Esophagus (tissue), 2 donors: ENCODE measurements around the gene BRME1. TPM values are rescaled to one million over a fixed set of nuclear protein-coding genes. Genes with fewer than 3 reads are reported as not detected.

Experiments used
- H3K27ac ChIP-seq, 2 donors: one replicate each; pipeline ENCODE4 v1.5.1; 2013; ENCODE audit warnings: low read depth in 2 of 2, mild to moderate bottlenecking in 2 of 2, inconsistent platforms in 1 of 2, low read length in 1 of 2, moderate library complexity in 1 of 2
- H3K27me3 ChIP-seq, 2 donors: one replicate each; pipeline ENCODE4 v1.6.1; 2013; ENCODE audit warnings: low read length in 2 of 2, control low read depth in 1 of 2, mild to moderate bottlenecking in 1 of 2; ENCODE audit not compliant: insufficient read depth in 2 of 2, control insufficient read depth in 1 of 2
- H3K36me3 ChIP-seq, 2 donors: one replicate each; pipeline ENCODE4 v1.6.1; 2013; ENCODE audit warnings: low read length in 1 of 2; ENCODE audit not compliant: control insufficient read depth in 2 of 2, insufficient read depth in 2 of 2
- H3K4me1 ChIP-seq, 2 donors: one replicate each; pipeline ENCODE4 v1.6.1; 2013; ENCODE audit warnings: low read length in 1 of 2; ENCODE audit not compliant: control insufficient read depth in 2 of 2, insufficient read depth in 2 of 2
- H3K4me3 ChIP-seq, 2 donors: one replicate each; pipeline ENCODE4 v1.5.1; 2013; ENCODE audit warnings: low read length in 2 of 2, mild to moderate bottlenecking in 2 of 2, low read depth in 1 of 2, moderate library complexity in 1 of 2
- H3K9me3 ChIP-seq, 2 donors: one replicate each; pipeline ENCODE4 v1.6.1; 2013; ENCODE audit warnings: mild to moderate bottlenecking in 2 of 2, low read depth in 1 of 2, low read length in 1 of 2, moderate library complexity in 1 of 2; ENCODE audit not compliant: control insufficient read depth in 2 of 2, insufficient read depth in 1 of 2
- WGBS, 2 donors: extraction: QIAGEN DNeasy Blood & Tissue Kit; methylation state at CpG; one replicate each; pipeline ENCODE4 v1.1.7; 2013; 5-methylcytosine and 5-hydroxymethylcytosine counted together
- polyA plus RNA-seq, 2 donors: library from polyadenylated mRNA; stranded (reverse); fragments of 200-250 nt; gene quantifications; one replicate each; pipeline ENCODE4 v1.2.3, GENCODE V29; 2013
- donor health status: healthy with polysubstance abuse.
- donor health status: Bipolar disorder and iron deficiency.

The BRME1 gene
- polyA plus RNA-seq, 2 donors, result 7.5 to 13.0 TPM

DNA sequence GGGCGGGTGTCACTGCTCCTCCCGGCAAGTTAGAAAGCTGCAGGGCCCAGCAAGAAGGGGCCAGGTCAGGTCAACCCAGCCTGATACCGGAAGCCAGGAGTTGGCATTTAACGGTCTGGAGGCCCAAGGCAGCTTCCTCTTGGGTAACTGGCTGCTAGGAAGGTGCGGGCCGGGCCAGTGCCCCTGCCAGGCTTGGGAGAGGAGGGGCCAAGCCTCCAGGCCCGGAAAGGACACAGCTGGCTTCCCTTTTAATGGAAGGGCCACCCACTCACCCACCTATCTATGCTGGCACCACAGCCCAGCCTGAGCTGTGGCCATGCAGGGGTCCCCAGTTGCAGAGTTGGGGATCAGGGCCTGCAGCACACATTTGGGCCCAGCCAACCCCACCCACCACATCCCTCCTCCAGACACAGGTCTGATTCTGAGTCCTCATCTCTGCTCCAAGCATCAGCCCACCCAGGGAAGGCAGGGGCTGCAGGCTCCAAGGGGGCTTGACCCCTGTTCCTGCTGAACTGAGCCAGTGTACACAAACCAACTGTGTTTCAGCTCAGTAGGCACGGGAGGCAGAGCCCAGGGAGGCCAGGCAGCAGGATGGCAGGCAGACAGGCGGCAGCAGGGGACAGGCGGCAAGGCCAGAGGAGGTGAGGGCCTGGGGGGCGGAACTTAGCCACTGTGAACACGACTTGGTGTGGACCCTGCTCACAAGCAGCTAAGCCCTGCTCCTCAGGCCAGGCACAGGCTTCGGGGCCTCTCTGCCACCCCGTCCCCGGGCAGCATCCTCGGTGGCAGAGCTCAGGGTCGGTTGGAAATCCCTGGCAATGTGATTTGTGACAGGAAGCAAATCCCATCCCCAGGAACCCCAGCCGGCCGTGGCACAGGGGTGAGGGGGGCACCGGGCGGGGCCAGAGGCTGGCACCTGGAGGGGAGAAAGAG lies 69.9 kb downstream of the BRME1 start:
- Histone ChIP-seq H3K36me3 (peaks cover 0 to 15% of the 10 kb centered on the region in 2 donors), H3K4me1 (peaks cover 10 to 31% of the 10 kb centered on the region in 2 donors)
- WGBS, 2 donors, result 39 to 51% methylated on average over 21 of the region's 21 CpGs

DNA sequence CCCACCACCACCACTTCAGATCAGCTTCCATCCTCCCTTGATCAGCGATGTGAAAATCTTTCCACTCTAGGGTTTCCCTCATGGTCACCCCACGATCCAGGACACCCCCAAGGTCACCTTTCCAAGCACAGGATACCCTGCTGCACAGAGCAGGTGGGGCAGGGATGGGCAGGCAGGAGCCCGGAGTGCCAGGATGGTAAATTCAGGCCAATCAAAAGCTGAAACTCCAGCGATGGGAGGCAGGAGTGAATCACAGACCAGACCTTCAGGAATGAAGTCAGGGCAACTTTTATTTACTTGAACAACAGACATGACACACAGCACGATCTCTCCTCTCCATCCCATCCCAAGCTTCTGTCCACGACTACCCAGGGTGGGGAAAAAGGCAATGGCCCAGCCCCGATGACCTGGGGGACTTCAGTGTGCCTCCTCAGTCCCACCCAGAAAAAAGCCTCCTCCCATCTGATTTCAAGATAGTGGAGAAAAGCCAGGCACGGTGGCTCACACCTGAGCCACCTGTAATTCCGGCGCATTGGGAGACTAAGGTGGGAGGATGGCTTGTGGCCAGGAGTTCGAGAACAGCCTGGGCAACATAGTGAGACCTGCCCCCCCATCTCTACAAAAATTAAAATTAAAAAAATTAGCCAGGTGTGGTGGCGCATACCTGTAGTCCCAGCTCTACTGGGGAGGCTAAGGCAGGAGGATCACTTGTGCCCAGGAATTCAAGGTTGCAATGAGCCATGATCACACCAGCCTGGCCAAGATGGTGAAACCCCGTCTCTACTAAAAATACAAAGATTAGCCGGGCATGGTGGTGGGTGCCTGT lies 71.5 kb downstream of the BRME1 start:
- peak overlapping the region; percentile 85 to 88 for H3K27ac ChIP-seq
- H3K4me1 ChIP-seq, result peaks cover 10 to 27% of the 10 kb centered on the region in 2 donors
- no peaks in the 10 kb centered on the region for H3K27me3 ChIP-seq
- no peaks in the 10 kb centered on the region for H3K9me3 ChIP-seq
- no peak overlapping the region for H3K4me3 ChIP-seq
- 55 to 62% methylated on average over 14 of the region's 14 CpGs for WGBS, 2 donors
- peaks cover 3 to 28% of the 10 kb centered on the region in 2 donors for H3K36me3 ChIP-seq

More for the DNA sequence above, 69.9 kb downstream of the BRME1 start:
- Histone ChIP-seq H3K27ac (peak overlapping the region; percentile 64 to 91), H3K4me3 (no peak overlapping the region), H3K27me3 (no peaks in the 10 kb centered on the region), H3K9me3 (no peaks in the 10 kb centered on the region)

DNA sequence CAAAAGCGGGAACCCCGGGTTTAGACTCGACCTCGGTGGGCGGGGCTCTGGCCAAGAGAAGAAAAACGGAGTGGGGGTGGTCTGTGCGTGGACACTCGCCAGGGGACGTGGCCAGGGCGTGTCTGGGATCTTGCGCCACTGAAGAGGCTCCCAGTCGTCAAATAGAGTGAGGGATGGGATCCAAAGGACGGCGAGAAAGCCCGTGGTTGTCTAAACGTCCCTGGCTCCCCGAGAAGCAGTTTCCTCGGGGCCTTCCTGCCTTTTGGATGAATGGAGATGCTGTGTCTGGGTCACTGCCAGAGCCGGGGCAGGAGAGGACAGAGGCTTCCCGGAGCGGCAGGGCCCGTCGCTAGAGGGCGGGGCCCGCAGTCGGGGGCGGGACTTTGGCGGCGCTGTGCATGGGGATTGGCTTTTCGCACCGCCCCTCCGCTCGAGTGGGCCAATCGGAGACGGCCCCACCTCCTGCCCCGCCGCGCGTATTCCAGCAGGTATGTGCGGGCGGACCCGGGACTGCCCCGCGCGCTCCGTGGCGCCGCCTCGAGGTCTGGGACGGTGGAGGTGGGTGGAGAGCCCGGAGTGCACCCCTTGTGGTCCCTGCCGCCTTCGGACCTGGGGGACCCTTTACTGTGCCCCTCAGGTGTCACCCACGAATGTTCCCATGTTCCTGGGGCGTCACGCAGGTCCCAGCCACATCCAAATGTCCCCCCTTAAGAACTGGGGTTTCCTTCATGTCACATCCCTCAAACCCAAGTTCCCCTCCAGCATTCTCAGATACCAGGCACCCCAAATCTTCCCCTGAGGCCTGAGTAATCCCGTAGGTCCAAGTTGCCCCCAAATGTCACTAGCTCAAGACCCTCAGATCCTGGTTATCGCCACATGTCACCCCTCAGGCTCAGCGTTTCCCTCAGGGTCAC lies 72.3 kb downstream of the BRME1 start:
- 7 to 8% methylated on average over 52 to 59 of the region's 59 CpGs for WGBS, 2 donors
- H3K4me3 ChIP-seq, result peak overlapping the region; percentile 10 to 16
- no peaks in the 10 kb centered on the region for H3K27me3 ChIP-seq
- H3K27ac ChIP-seq, result peak overlapping the region; percentile 85 to 88
- H3K4me1 ChIP-seq, result peaks cover 10 to 20% of the 10 kb centered on the region in 2 donors
- H3K36me3 ChIP-seq, result peaks cover 3 to 28% of the 10 kb centered on the region in 2 donors
- H3K9me3 ChIP-seq, result no peaks in the 10 kb centered on the region

Other genes starting within 250 kb of the BRME1 start
- gene MRI1, start 141.6 kb downstream of the BRME1 start, polyA plus RNA-seq, result 10 to 100 TPM; 17.7 to 28.9 TPM
- gene C19orf53, start 131.7 kb downstream of the BRME1 start, polyA plus RNA-seq, result 100 to 1,000 TPM; 135 to 174 TPM
- gene ZSWIM4, start 110.7 kb downstream of the BRME1 start, polyA plus RNA-seq, result 10 to 100 TPM; 10.1 to 17.0 TPM
- not detected for gene NANOS3, start 29.0 kb downstream of the BRME1 start, polyA plus RNA-seq
- gene CC2D1A, start 84 bp upstream of the BRME1 start, polyA plus RNA-seq, result 10 to 100 TPM; 34.0 to 58.9 TPM
- gene PODNL1, start 32.3 kb upstream of the BRME1 start, polyA plus RNA-seq, result 1 to 10 TPM; 3.9 to 5.3 TPM
- 10 to 100 TPM; 31.6 to 50.5 TPM for gene DCAF15, start 46.4 kb upstream of the BRME1 start, polyA plus RNA-seq
- 1 to 10 TPM; 3.8 to 6.6 TPM for gene RFX1, start 100.2 kb upstream of the BRME1 start, polyA plus RNA-seq
- not detected for gene RLN3, start 122.0 kb upstream of the BRME1 start, polyA plus RNA-seq
- gene IL27RA, start 125.6 kb upstream of the BRME1 start, polyA plus RNA-seq, result 1 to 10 TPM; 1.3 to 2.3 TPM
- under 1 TPM; 0.08 to 0.45 TPM for gene PALM3, start 156.0 kb upstream of the BRME1 start, polyA plus RNA-seq
- gene MISP3, start 166.7 kb upstream of the BRME1 start, polyA plus RNA-seq, result 1 to 10 TPM; 3.1 to 7.1 TPM
- gene C19orf67, start 179.7 kb upstream of the BRME1 start, polyA plus RNA-seq, result not detected
- 10 to 100 TPM; 27.6 to 28.4 TPM for gene SAMD1, start 184.6 kb upstream of the BRME1 start, polyA plus RNA-seq
- gene PRKACA, start 211.6 kb upstream of the BRME1 start, polyA plus RNA-seq, result 10 to 100 TPM; 31.2 to 32.2 TPM
- 10 to 100 TPM in 1 of 2 donors, 1 to 10 TPM in 1; 9.1 to 14.6 TPM for gene ASF1B, start 230.5 kb upstream of the BRME1 start, polyA plus RNA-seq